ENCODE results near the gene USP17L5.
"Not testable (repeated sequence)": the region's sequence is repeated elsewhere in the genome, so short reads cannot be mapped to it uniquely, and the experiment has no call there.

Gene USP17L5, protein sequence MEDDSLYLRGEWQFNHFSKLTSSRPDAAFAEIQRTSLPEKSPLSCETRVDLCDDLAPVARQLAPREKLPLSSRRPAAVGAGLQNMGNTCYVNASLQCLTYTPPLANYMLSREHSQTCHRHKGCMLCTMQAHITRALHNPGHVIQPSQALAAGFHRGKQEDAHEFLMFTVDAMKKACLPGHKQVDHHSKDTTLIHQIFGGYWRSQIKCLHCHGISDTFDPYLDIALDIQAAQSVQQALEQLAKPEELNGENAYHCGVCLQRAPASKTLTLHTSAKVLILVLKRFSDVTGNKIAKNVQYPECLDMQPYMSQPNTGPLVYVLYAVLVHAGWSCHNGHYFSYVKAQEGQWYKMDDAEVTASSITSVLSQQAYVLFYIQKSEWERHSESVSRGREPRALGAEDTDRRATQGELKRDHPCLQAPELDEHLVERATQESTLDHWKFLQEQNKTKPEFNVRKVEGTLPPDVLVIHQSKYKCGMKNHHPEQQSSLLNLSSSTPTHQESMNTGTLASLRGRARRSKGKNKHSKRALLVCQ

DNA sequence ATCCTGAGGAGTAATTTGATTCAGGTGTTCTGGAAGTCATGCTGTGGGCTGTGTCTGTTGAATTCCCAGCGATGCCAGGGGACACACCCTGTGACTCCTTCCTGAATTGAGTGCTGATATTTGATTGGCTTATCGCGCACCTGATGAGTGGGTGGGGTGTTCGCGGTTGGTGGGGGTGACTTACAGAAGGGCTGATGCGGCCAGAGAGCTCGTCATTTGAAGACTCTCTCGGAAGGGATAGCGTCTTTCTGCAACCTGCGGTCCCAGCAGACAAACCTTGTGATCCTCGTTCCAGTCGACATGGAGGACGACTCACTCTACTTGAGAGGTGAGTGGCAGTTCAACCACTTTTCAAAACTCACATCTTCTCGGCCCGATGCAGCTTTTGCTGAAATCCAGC lies at the start of gene USP17L5:
Gene USP17L5, plus strand, starts transcription at position 301 of the 400 bp plus-strand sequence. Its CDS starts 0 bp downstream, at position 301.
- H3K4me3 ChIP-seq (ENCODE audit: low read depth, low read length); in situ Hi-C loops (cut with HindIII; ENCODE audit: low pct_ligation_motif_present, low sequenced_read_pairs); H3K27me3 ChIP-seq (replicated peaks); DNase-seq; H3K27ac ChIP-seq; H3K36me3 ChIP-seq (replicated peaks): not testable (repeated sequence)

DNA sequence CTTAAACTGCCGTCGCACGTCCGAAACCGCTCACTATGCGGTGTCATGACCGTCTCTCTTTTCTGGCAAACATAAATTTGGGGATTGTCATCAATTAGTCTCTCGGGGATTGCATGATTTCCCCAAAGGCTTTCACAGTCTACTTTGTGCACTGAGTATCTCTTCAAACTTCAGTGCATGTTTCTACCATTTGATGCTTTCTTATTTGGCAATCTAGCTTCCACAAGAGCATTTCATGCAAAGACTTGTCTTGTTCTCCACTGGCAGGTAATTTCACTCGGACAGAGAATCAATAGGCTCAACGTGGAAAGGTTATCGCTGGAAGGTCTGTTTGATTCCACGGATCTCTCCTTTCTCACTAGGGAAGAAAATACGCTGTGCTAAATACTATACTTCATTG lies 15.0 kb upstream of the USP17L5 start:
- H3K36me3 ChIP-seq (replicated peaks); H3K4me3 ChIP-seq (ENCODE audit: low read depth, low read length); H3K27ac ChIP-seq; DNase-seq; H3K27me3 ChIP-seq (replicated peaks); in situ Hi-C loops (cut with HindIII; ENCODE audit: low pct_ligation_motif_present, low sequenced_read_pairs): not testable (repeated sequence)

DNA sequence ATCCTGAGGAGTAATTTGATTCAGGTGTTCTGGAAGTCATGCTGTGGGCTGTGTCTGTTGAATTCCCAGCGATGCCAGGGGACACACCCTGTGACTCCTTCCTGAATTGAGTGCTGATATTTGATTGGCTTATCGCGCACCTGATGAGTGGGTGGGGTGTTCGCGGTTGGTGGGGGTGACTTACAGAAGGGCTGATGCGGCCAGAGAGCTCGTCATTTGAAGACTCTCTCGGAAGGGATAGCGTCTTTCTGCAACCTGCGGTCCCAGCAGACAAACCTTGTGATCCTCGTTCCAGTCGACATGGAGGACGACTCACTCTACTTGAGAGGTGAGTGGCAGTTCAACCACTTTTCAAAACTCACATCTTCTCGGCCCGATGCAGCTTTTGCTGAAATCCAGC lies 14.3 kb upstream of the USP17L5 start, which contains the start of gene USP17L24:
Gene USP17L24, plus strand, starts transcription at position 301 of the 400 bp plus-strand sequence. Its CDS starts 0 bp downstream, at position 301.
- H3K27ac ChIP-seq; DNase-seq; H3K4me3 ChIP-seq (ENCODE audit: low read depth, low read length); in situ Hi-C loops (cut with HindIII; ENCODE audit: low pct_ligation_motif_present, low sequenced_read_pairs); H3K27me3 ChIP-seq (replicated peaks); H3K36me3 ChIP-seq (replicated peaks): not testable (repeated sequence)

DNA sequence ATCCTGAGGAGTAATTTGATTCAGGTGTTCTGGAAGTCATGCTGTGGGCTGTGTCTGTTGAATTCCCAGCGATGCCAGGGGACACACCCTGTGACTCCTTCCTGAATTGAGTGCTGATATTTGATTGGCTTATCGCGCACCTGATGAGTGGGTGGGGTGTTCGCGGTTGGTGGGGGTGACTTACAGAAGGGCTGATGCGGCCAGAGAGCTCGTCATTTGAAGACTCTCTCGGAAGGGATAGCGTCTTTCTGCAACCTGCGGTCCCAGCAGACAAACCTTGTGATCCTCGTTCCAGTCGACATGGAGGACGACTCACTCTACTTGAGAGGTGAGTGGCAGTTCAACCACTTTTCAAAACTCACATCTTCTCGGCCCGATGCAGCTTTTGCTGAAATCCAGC lies 9.6 kb upstream of the USP17L5 start, which contains the start of gene USP17L25:
Gene USP17L25, plus strand, starts transcription at position 301 of the 400 bp plus-strand sequence. Its CDS starts 0 bp downstream, at position 301.
- H3K4me3 ChIP-seq (ENCODE audit: low read depth, low read length); in situ Hi-C loops (cut with HindIII; ENCODE audit: low pct_ligation_motif_present, low sequenced_read_pairs); H3K27me3 ChIP-seq (replicated peaks); DNase-seq; H3K36me3 ChIP-seq (replicated peaks); H3K27ac ChIP-seq: not testable (repeated sequence)

DNA sequence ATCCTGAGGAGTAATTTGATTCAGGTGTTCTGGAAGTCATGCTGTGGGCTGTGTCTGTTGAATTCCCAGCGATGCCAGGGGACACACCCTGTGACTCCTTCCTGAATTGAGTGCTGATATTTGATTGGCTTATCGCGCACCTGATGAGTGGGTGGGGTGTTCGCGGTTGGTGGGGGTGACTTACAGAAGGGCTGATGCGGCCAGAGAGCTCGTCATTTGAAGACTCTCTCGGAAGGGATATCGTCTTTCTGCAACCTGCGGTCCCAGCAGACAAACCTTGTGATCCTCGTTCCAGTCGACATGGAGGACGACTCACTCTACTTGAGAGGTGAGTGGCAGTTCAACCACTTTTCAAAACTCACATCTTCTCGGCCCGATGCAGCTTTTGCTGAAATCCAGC lies 4.8 kb upstream of the USP17L5 start, which contains the start of gene USP17L26:
Gene USP17L26, plus strand, starts transcription at position 301 of the 400 bp plus-strand sequence. Its CDS starts 0 bp downstream, at position 301.
- H3K27me3 ChIP-seq (replicated peaks); DNase-seq; H3K36me3 ChIP-seq (replicated peaks); H3K4me3 ChIP-seq (ENCODE audit: low read depth, low read length); H3K27ac ChIP-seq; in situ Hi-C loops (cut with HindIII; ENCODE audit: low pct_ligation_motif_present, low sequenced_read_pairs): not testable (repeated sequence)

DNA sequence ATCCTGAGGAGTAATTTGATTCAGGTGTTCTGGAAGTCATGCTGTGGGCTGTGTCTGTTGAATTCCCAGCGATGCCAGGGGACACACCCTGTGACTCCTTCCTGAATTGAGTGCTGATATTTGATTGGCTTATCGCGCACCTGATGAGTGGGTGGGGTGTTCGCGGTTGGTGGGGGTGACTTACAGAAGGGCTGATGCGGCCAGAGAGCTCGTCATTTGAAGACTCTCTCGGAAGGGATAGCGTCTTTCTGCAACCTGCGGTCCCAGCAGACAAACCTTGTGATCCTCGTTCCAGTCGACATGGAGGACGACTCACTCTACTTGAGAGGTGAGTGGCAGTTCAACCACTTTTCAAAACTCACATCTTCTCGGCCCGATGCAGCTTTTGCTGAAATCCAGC lies 4.6 kb downstream of the USP17L5 start, which contains the start of gene USP17L27:
Gene USP17L27, plus strand, starts transcription at position 301 of the 400 bp plus-strand sequence. Its CDS starts 0 bp downstream, at position 301.
- H3K4me3 ChIP-seq (ENCODE audit: low read depth, low read length); H3K36me3 ChIP-seq (replicated peaks); DNase-seq; H3K27me3 ChIP-seq (replicated peaks); H3K27ac ChIP-seq; in situ Hi-C loops (cut with HindIII; ENCODE audit: low pct_ligation_motif_present, low sequenced_read_pairs): not testable (repeated sequence)

DNA sequence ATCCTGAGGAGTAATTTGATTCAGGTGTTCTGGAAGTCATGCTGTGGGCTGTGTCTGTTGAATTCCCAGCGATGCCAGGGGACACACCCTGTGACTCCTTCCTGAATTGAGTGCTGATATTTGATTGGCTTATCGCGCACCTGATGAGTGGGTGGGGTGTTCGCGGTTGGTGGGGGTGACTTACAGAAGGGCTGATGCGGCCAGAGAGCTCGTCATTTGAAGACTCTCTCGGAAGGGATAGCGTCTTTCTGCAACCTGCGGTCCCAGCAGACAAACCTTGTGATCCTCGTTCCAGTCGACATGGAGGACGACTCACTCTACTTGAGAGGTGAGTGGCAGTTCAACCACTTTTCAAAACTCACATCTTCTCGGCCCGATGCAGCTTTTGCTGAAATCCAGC lies 9.4 kb downstream of the USP17L5 start, which contains the start of gene USP17L28:
Gene USP17L28, plus strand, starts transcription at position 301 of the 400 bp plus-strand sequence. Its CDS starts 0 bp downstream, at position 301.
- H3K4me3 ChIP-seq (ENCODE audit: low read depth, low read length); in situ Hi-C loops (cut with HindIII; ENCODE audit: low pct_ligation_motif_present, low sequenced_read_pairs); H3K27me3 ChIP-seq (replicated peaks); H3K36me3 ChIP-seq (replicated peaks); H3K27ac ChIP-seq; DNase-seq: not testable (repeated sequence)

DNA sequence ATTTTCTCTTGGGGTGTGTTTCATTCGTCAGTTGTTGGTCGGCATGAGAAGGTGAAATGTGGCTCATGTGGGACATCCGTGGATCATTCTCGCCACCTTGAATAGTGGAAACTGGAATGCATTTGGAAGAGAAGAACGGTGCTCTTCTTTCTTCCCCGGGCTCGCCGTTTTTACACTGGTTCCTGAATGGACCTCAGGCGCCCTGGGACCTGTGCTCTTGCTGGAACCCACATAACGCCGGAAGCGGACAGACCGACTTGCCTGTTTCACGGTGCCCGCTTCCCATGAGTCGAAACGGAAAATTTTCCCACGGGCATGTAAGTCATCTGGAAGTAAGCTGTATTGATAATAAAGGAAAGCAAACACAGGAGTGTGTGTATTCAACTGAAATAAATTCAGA lies 11.7 kb downstream of the USP17L5 start:
- H3K27ac ChIP-seq; DNase-seq; in situ Hi-C loops (cut with HindIII; ENCODE audit: low pct_ligation_motif_present, low sequenced_read_pairs); H3K4me3 ChIP-seq (ENCODE audit: low read depth, low read length); H3K27me3 ChIP-seq (replicated peaks); H3K36me3 ChIP-seq (replicated peaks): not testable (repeated sequence)

DNA sequence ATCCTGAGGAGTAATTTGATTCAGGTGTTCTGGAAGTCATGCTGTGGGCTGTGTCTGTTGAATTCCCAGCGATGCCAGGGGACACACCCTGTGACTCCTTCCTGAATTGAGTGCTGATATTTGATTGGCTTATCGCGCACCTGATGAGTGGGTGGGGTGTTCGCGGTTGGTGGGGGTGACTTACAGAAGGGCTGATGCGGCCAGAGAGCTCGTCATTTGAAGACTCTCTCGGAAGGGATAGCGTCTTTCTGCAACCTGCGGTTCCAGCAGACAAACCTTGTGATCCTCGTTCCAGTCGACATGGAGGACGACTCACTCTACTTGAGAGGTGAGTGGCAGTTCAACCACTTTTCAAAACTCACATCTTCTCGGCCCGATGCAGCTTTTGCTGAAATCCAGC lies 14.1 kb downstream of the USP17L5 start, which contains the start of gene USP17L29:
Gene USP17L29, plus strand, starts transcription at position 301 of the 400 bp plus-strand sequence. Its CDS starts 0 bp downstream, at position 301.
- H3K27ac ChIP-seq; H3K36me3 ChIP-seq (replicated peaks); DNase-seq; in situ Hi-C loops (cut with HindIII; ENCODE audit: low pct_ligation_motif_present, low sequenced_read_pairs); H3K4me3 ChIP-seq (ENCODE audit: low read depth, low read length); H3K27me3 ChIP-seq (replicated peaks): not testable (repeated sequence)

DNA sequence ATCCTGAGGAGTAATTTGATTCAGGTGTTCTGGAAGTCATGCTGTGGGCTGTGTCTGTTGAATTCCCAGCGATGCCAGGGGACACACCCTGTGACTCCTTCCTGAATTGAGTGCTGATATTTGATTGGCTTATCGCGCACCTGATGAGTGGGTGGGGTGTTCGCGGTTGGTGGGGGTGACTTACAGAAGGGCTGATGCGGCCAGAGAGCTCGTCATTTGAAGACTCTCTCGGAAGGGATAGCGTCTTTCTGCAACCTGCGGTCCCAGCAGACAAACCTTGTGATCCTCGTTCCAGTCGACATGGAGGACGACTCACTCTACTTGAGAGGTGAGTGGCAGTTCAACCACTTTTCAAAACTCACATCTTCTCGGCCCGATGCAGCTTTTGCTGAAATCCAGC lies 23.6 kb downstream of the USP17L5 start, which contains the start of gene USP17L30:
Gene USP17L30, plus strand, starts transcription at position 301 of the 400 bp plus-strand sequence. Its CDS starts 0 bp downstream, at position 301.
- in situ Hi-C loops (cut with HindIII; ENCODE audit: low pct_ligation_motif_present, low sequenced_read_pairs); H3K27ac ChIP-seq; DNase-seq; H3K36me3 ChIP-seq (replicated peaks); H3K27me3 ChIP-seq (replicated peaks); H3K4me3 ChIP-seq (ENCODE audit: low read depth, low read length): not testable (repeated sequence)

DNA sequence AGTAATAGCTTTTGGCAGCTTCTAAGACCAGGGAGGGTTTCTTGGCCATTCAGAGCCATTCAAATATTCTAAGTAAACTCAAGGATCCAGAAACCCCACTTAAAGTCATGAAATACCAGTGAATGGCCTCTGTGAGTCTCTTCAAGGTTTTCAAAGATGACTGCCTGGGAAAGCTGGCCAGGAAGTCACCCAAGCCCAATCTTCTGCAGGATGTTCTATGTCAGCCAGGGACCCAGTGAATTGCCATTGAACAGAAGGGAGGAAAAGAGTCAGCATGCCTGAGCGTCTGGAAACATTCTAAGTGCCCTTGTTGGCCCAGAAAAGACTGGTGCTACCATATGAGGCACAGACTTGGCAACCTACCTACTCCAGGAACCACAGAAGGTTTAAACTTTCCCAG lies 40.7 kb downstream of the USP17L5 start:
- H3K4me3 ChIP-seq (ENCODE audit: low read depth, low read length); H3K27ac ChIP-seq; H3K27me3 ChIP-seq (replicated peaks); in situ Hi-C loops (cut with HindIII; ENCODE audit: low pct_ligation_motif_present, low sequenced_read_pairs); DNase-seq; H3K36me3 ChIP-seq (replicated peaks): not testable (repeated sequence)

Measured in brain microvascular endothelial cell (primary cell).